HG03095 (cell line): ENCODE measurements around the gene FARS2.

Experiments used
- ATAC-seq: cut with Tn5 transposase; IDR thresholded peaks from one replicate; pipeline ENCODE4 v1.9.1; 2021; ENCODE audit warnings: moderate library complexity; ENCODE audit not compliant: unreplicated experiment

The FARS2 gene

GRCh38 chr6:5817869-5818268, 556.6 kb downstream of the FARS2 start:
- ATAC-seq: no peak

DNA sequence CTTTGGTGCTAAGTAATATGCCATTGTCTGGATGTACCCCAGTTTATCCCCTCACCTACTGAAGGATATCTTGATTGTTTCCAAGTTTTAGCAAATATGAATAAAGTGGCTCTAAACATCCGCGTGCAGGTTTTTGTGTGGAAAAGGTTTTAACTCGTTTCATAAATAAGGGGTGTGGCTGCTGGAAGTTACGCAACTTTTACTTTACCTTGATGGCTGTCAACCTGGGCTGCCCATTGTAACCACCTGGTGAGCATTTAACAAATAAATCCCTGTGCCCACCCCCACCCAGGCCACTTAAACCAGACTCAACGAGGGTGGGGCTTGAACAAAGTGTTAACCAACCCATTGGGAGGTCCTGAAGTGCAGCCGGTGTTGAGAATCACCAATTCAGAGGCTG, 557.6 kb downstream of the FARS2 start:
- no peak for ATAC-seq
